Ectodermal cell (in vitro differentiated cells): ENCODE results near the gene GBX1.

Experiments
- H3K27ac ChIP-seq: 2 replicates; pipeline ENCODE4 v1.7.0; 2013; ENCODE audit warnings: mild to moderate bottlenecking, low read depth, low read length; ENCODE audit not compliant: insufficient read depth, poor library complexity, severe bottlenecking
- H3K27me3 ChIP-seq: 2 replicates; pipeline ENCODE4 v1.7.0; 2013; ENCODE audit warnings: mild to moderate bottlenecking, low read length; ENCODE audit not compliant: insufficient read depth, control insufficient read depth, poor library complexity, severe bottlenecking
- H3K36me3 ChIP-seq: one replicate; pipeline ENCODE4 v1.7.0; 2013; ENCODE audit warnings: low read length; ENCODE audit not compliant: control insufficient read depth, insufficient read depth
- H3K4me1 ChIP-seq: one replicate; pipeline ENCODE4 v1.7.0; 2013; ENCODE audit warnings: low read length; ENCODE audit not compliant: control insufficient read depth, insufficient read depth
- H3K4me3 ChIP-seq: 2 replicates; pipeline ENCODE4 v1.7.0; 2013; ENCODE audit warnings: low read depth, low read length, control low read depth; ENCODE audit not compliant: insufficient read depth
- H3K9me3 ChIP-seq: 2 replicates; pipeline ENCODE4 v1.7.0; 2013; ENCODE audit warnings: mild to moderate bottlenecking, low read length, moderate library complexity; ENCODE audit not compliant: control insufficient read depth
- WGBS, 2 experiments: methylation state at CpG; one replicate each; pipeline ENCODE4 v1.1.7; 2013; ENCODE audit warnings: missing lambda C conversion rate in 2 of 2; 5-methylcytosine and 5-hydroxymethylcytosine counted together

GBX1 gene

DNA sequence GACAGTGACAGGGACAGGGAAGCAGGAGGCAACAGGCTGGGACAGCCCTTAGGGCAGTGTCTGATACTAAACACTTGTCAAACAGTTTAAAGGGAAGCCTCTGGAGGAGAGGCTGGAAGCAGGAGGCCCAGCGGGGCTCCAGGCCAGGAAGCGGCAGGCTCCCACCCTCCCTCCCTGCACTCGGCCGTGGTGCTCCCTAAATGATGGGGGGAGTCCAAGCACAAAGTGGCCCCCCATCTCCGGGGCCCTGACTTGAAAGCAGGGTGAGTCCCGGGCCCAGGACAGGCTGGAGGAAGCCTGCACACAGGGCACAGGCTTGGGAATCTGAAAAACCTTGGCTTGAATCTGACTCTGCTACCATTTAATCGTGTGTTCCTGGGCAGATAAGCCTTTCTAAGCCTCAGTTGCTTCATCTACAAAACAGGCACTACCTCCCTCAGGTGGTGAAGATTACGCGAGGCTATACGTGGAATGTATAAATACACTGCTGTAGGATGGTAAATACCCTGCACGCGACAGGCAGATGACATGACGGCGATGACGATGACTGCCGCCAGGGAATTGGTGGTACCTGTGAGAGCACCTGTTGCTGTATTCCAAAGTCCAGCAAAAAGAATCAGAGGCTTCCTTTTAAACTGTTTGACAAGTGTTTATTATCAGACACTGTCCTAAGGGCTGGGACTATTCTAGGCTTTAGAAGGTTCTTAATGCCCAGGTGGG, 34.1 kb downstream of the GBX1 start:
- Histone ChIP-seq H3K9me3 (no peaks in the 10 kb centered on the region), H3K27me3 (no peaks in the 10 kb centered on the region), H3K4me1 (peaks cover 17% of the 10 kb centered on the region), H3K36me3 (peaks cover 15% of the 10 kb centered on the region), H3K4me3 (no peak overlapping the region), H3K27ac (no peak overlapping the region)
- 95 to 96% methylated on average over 16 of the region's 16 CpGs for WGBS, 2 experiments

GRCh38 chr7:151132461-151133205, 34.9 kb downstream of the GBX1 start:
- Histone ChIP-seq H3K27ac (no peak overlapping the region), H3K36me3 (peaks cover 15% of the 10 kb centered on the region)
- WGBS, 2 experiments = 93 to 94% methylated on average over 21 of the region's 21 CpGs

GRCh38 chr7:151131592-151132293, 35.8 kb downstream of the GBX1 start:
- 92 to 93% methylated on average over 19 of the region's 19 CpGs for WGBS, 2 experiments
- no peak overlapping the region for H3K4me3 ChIP-seq
- peaks cover 15% of the 10 kb centered on the region for H3K36me3 ChIP-seq
- no peaks in the 10 kb centered on the region for H3K27me3 ChIP-seq
- H3K9me3 ChIP-seq = no peaks in the 10 kb centered on the region
- H3K27ac ChIP-seq = no peak overlapping the region
- peaks cover 8% of the 10 kb centered on the region for H3K4me1 ChIP-seq

More at GRCh38 chr7:151132461-151133205, 34.9 kb downstream of the GBX1 start:
- Histone ChIP-seq H3K9me3 (no peaks in the 10 kb centered on the region), H3K4me1 (peaks cover 10% of the 10 kb centered on the region), H3K4me3 (no peak overlapping the region), H3K27me3 (no peaks in the 10 kb centered on the region)

- Histone ChIP-seq H3K27me3 (no peaks in the 10 kb centered on the region), H3K27ac (no peak overlapping the region), H3K9me3 (no peaks in the 10 kb centered on the region), H3K4me1 (peaks cover 11% of the 10 kb centered on the region), H3K36me3 (peaks cover 13% of the 10 kb centered on the region), H3K4me3 (no peak overlapping the region)
- 91 to 95% methylated on average over 13 of the region's 13 CpGs for WGBS, 2 experiments
Measured at GRCh38 chr7:151131224-151131591, 36.3 kb downstream of the GBX1 start.

GRCh38 chr7:151130741-151131157, 36.7 kb downstream of the GBX1 start:
- peaks cover 11% of the 10 kb centered on the region for H3K4me1 ChIP-seq
- no peak overlapping the region for H3K27ac ChIP-seq
- no peak overlapping the region for H3K4me3 ChIP-seq
- WGBS, 2 experiments = 95 to 96% methylated on average over 17 of the region's 17 CpGs
- H3K27me3 ChIP-seq = no peaks in the 10 kb centered on the region
- no peaks in the 10 kb centered on the region for H3K9me3 ChIP-seq
- H3K36me3 ChIP-seq = peaks cover 9% of the 10 kb centered on the region

DNA sequence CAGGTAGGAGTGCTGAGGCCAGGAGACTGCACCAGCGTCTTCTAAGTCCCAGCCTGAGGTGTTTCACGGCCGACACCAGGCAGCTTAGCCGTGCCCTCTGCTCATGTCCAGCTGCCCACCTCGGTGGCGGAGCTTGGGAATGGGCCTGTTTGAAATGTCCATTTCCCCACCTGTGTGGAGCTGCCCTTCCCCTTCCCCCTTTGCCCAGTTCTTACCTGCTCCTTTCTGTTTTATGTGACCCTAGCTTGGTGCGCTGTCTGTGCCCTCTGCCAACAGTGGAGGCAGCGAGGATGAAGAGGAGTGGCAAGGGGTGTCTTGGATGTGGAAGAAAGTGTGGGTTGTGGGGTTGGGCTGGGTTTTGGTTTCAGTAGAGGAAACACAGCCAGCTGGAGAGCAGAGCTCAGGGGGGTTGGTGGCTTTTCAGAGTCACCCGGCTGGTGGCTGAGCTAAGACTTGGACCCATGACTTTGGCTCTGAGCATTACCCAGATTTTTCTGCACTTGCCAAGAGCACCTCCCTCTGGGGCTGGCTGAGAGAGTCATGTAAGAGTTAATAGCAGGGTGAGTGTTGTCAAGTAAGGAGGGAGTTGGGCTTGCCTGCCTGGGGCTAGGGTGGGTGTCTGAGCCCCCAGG, 37.4 kb downstream of the GBX1 start:
- Histone ChIP-seq H3K27ac (no peak overlapping the region), H3K4me3 (no peak overlapping the region), H3K27me3 (no peaks in the 10 kb centered on the region), H3K9me3 (no peaks in the 10 kb centered on the region), H3K36me3 (peaks cover 8% of the 10 kb centered on the region), H3K4me1 (peaks cover 16% of the 10 kb centered on the region)
- 95 to 97% methylated on average over 9 of the region's 9 CpGs for WGBS, 2 experiments

DNA sequence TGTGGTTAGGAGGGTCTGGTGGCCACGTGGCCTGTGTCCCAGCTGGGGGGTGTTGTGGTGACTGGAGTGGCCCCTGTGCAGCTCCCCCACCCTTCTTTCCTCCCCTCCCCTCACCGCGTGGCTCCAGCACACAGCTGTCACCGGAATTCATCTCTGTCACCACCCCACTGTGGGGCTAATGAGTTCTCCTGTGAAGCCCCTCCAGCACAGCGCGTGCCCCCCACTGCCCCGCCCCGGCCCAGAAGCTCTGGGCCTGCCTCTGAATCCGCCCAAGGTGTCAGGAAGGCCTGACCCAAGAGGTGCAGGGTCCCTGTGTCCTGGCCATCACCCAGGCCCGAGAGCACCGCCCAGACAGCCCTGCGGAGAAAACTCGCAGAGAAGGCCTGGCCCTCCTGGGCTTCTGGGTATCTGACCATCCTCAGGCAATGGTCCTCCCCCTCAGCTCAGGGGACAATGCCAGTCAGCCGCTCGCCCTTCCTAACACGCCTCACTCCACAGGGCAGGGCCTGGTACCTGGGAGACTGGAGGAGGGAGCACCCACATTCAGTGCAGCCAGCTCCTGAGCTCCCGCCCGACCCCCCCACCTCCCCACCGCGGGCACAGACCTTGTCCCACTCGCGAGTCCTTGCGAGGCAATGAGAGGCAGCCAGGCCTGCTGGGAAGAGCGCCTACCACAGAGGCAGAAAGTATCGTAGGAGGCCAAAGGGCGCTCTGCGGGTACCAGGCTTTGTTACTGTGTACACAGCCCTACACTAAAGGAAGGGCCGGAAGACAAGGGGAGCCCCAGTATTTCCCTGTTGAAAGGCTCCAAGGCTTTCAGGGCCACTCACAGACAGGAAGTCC, 38.2 kb downstream of the GBX1 start:
- Histone ChIP-seq H3K36me3 (peaks cover 10% of the 10 kb centered on the region), H3K4me3 (no peak overlapping the region), H3K9me3 (no peaks in the 10 kb centered on the region), H3K27me3 (no peaks in the 10 kb centered on the region), H3K4me1 (peaks cover 19% of the 10 kb centered on the region), H3K27ac (no peak overlapping the region)
- whole genome bisulfite sequencing, 2 experiments = 90 to 91% methylated on average over 28 of the region's 28 CpGs

DNA sequence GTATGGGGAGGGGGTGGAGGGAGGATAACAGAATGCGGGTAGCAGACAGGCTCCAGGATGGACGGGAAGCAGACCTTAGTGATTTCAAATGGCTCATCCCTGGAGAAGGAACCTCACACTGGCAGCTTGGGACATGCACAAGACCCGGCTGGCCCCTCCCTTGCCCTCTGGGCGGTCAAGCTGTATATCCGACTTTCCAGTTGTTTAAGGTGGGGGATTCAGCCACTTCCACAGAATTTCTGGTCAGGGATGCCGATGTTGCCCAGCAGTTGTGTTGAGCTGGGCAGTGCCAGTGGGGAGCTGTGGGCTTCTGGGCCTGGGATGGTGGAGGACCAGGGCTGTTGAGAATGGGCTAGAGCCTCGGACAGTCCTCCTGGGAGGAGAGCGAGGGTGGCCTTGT, 38.8 kb downstream of the GBX1 start:
- no peak overlapping the region for H3K27ac ChIP-seq
- H3K4me1 ChIP-seq = peaks cover 19% of the 10 kb centered on the region
- H3K4me3 ChIP-seq = no peak overlapping the region
- H3K36me3 ChIP-seq = peaks cover 13% of the 10 kb centered on the region
- no peaks in the 10 kb centered on the region for H3K27me3 ChIP-seq
- no peaks in the 10 kb centered on the region for H3K9me3 ChIP-seq
- 92 to 96% methylated on average over 8 of the region's 8 CpGs for WGBS, 2 experiments

- Histone ChIP-seq H3K4me3 (no peak overlapping the region), H3K27me3 (no peaks in the 10 kb centered on the region), H3K4me1 (peaks cover 19% of the 10 kb centered on the region), H3K9me3 (no peaks in the 10 kb centered on the region), H3K27ac (no peak overlapping the region), H3K36me3 (peaks cover 13% of the 10 kb centered on the region)
- 84 to 87% methylated on average over 14 of the region's 14 CpGs for WGBS, 2 experiments
Measured at GRCh38 chr7:151128144-151128543, 39.4 kb downstream of the GBX1 start.
